GM21381 (cell line): Measurements from ENCODE around the gene MEIS1.
"Not testable (repeated sequence)": the region's sequence is repeated elsewhere in the genome, so short reads cannot be mapped to it uniquely, and the experiment has no call there.

Experiments used
- ATAC-seq: cut with Tn5 transposase; IDR thresholded peaks from one replicate; pipeline ENCODE4 v1.9.1; 2021; ENCODE audit warnings: mild to moderate bottlenecking, moderate library complexity; ENCODE audit not compliant: unreplicated experiment

MEIS1 gene

DNA sequence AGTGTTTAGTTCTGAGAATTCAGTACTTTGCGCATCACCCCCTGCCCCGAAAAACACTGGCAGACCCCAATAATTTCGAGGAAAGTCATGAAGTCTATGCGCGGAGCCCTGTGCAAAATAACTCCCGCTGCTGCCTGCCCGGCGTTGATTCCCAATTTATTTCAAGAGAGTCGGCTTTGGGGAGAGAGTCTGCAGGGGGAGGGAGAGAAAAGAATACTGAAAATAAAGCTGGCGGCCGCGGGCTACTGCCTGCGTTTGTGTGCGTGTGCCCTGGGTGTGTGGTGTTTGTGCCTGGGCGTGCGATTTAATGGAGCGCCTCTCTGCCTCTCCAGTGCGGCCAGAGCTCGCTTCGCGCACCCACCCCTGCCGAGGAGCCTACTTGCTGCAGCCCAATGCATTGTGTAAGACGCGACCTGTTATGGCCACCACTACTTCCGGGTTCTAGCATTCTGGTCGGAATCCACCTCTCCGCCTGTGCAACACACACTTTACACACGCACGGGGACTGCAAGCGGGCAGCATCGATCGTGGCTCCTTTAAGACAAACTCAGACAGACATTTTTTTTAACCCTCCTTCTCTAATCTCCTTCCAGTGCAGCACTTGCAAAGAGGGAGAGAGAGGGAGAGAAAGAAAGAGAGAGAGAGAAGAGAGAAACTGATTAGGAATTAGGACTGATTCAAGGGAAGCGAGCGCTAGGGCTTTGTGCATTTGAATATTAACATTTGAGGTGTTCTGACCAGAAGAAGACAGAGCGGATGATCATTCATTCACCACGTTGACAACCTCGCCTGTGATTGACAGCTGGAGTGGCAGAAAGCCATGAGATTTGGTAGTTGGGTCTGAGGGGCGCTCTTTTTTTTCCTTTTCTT, at the start of gene MEIS1:
TSS of gene MEIS1 (plus strand) at position 447 of the 870 bp plus-strand sequence. CDS start 732 bp downstream, outside the sequence.
- ATAC-seq = peak; percentile 77

DNA sequence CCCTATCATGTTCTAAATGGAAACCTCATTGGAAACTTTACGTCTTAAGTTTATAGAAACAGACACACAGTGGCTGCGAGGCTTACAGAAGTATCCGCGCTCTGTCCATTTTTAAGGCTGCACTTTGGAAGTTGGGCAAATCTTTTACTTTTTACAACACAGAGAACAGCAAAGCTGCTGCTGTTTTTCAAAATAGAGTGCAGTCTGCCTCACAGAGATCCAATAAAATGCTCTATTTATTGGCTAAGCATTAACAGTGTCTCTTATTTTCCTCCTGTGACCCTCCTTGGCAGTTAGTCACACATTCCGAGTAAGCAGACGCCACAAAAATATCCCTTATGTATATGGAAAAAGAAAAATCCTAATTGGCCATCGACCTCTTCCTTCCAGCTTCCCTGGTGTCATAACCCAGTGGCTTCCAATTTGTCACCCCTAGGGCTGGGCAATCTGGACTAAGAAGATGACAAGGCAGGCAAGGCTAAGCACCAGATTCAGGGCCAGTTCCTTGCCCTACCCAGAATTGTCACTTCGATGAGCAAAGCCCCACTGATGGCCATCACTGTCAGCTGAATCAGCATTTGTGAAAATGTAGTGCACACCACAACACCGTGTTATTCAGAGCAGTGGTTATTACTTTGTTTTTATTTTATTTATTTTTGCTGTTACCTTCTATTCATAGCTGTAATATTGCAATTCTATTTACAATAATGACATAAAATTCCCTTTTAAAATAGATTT, 47.7 kb upstream of the MEIS1 start:
- ATAC-seq = no peak

DNA sequence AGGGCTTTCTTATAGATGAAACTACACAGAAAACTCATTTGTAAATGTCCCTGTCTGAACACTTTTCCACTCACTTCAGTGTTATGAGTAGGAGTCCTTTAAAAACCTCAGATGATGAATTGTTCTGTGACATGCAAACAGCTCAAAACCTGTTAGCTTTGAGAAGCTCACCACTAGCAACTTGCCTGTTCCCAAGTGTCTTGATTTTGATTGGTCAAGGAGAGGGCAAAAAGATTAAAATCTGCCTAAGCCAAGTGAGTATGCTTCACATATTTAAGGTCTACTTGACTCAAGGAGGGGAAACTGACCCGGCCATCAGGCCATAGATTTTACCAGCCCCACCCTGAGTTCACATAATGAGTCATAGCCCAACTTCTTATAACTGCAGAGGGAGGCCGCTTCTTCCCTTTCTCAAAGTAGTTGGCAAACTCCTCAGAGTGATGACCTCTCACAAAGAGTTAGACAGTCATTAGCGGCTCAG, 45.2 kb upstream of the MEIS1 start:
- no peak for ATAC-seq

DNA sequence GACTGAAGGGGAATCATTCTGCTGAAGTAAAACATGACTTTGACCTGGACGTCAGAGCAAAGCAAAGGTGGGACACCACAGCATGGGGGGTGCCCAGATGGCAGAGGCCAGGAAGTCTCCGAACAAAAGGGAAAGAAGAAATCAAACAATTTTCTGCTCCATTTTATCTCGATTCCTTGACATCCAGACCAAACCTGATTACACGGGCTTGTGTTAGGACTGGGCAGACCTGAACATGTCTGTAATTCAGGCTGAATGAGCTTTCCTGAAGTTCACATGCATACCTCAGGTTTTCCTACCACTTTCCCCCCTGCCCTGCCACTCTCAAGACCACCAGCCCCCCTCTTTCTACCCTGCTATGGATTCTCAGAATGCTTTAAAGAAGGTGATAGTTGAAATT, 44.8 kb upstream of the MEIS1 start:
- ATAC-seq = no peak

GRCh38 chr2:66390811-66391210, 44.1 kb upstream of the MEIS1 start:
- ATAC-seq = no peak

- ATAC-seq = not testable (repeated sequence)
These were observed 43.7 kb upstream of the MEIS1 start for GRCh38 chr2:66391240-66391639.

GRCh38 chr2:66405473-66405872, 29.5 kb upstream of the MEIS1 start:
- no peak for ATAC-seq

- no peak for ATAC-seq
These were observed 26.0 kb upstream of the MEIS1 start for GRCh38 chr2:66408905-66409304.

- ATAC-seq = no peak
These were observed 22.1 kb upstream of the MEIS1 start for GRCh38 chr2:66412874-66413273.

DNA sequence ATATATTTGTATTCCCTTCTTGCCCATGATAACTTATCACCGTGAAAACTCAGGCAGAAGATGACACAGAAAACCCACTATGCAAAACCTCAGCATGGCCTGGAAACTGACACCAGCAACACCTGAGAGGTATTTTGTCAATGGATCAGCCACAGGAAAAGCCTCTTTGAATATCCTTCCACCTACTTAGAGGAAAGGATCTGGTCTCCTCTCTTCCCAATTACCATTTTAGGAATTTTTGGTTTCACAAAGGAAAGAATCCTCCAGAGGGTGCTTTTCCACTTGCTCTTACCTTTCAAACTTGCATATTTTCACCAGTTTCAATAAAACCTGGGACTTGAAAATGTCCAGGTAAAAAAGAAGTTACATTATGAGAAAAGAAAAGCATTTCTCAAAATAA, 20.0 kb upstream of the MEIS1 start:
- no peak for ATAC-seq

GRCh38 chr2:66418381-66418780, 16.5 kb upstream of the MEIS1 start:
- ATAC-seq = no peak

DNA sequence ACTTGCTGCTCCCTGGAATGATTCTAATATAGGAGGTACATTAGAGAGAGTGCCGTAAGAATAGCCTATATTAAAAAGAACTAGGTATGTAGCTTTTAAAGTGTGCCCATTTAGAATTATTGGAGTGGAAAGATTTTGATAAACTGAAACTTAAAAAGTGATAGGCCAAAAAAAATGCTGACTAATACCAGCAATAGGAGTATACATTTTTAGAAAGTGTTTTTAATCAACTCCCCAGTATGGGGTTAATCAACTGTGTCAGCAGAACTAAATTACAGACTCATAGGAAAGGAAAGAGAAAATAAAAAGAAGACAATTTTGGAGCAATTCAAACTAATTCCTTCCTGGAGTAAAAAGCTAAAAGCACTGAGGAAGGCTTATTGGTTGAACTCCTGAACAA, 13.3 kb upstream of the MEIS1 start:
- ATAC-seq = no peak

GRCh38 chr2:66423391-66424124, 11.4 kb upstream of the MEIS1 start:
- no peak for ATAC-seq

DNA sequence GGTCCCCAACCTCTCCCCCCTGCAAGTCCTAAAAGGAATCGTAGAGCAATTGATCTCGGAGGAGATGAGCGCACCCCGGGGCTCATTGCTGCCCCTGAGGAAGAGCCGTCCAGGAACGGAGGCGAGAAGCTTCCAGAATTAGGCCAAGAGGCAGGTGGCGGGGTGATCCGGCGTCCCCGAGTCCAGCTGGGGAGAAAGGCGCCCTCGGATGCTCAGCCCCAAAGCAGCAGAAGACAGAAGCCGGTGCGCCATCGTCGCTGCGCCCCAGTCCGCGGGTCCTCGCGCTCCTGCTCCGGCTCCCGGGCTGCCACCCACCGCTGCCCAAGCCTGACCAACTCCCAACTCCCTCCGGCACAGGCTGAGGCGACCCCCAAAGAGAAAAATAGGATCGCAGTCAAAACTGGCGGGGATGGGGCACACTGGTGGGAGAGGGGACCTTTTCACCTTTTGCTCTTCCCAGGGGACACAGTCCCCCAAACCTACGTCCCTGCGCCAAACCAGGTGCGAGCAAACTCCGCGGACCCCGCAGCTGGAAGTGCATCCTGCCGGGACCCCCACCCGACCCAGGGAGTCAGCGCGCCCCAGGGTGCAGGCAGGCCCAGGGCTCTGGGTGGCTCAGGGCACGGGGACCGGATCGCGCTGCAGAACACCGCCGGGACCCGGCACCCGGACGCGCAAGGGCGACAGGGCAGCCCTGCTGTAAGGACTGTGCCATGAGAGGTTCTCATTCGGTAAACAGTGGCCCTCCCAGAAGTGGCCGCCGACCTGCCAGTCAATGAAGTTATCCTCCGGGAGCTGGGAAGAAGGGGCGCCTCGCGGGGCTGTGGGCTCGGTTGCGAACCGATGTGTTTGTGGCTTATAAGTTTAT, 8.4 kb upstream of the MEIS1 start:
- ATAC-seq = no peak

DNA sequence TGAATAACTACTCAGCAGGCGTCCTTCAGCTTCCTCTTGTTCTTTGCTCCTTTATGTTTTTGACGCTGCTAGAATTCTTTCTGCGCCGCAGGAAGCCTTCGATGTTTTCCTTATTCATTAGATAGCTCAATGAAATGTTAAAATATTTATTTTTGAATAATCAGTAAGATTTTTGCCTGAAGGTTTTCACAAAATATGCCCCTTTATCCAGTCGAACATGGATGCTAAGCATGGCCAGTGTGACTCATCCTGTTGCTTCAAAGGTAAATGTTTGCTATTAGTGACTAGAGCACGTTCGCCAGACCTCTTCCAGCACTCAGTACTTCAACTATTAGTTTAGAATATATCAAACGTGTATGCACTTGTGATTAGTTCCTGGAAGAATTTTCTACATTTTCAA, 7.6 kb upstream of the MEIS1 start:
- no peak for ATAC-seq

DNA sequence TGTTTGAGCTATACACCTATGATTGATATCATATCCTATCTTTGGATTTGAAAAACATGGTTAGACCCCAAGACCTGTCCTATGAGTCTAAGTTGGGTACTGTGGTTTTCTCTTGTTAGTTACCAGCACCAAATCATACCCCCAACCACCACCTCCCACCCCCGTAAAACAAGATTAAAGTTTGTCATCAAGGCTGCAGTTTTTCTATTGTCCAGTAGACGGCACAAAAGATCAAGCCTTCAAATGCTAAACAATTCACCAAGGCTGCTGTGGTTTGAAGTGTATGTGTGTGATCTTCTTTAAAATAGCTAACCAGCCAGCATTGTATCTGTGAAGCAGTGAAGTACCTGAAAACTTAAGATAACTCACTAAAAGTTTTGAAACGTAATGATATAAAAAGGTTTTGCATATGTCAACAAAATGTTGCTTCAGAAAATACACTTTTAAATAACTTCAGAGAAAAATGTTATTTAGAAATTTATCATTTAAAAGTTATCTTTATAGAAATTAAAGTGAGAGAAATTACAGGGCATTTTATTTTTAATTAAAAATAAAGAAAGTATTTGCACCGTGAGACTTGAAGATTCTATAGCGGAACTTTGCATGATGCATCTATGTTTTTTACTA, 5.8 kb upstream of the MEIS1 start:
- ATAC-seq = no peak

DNA sequence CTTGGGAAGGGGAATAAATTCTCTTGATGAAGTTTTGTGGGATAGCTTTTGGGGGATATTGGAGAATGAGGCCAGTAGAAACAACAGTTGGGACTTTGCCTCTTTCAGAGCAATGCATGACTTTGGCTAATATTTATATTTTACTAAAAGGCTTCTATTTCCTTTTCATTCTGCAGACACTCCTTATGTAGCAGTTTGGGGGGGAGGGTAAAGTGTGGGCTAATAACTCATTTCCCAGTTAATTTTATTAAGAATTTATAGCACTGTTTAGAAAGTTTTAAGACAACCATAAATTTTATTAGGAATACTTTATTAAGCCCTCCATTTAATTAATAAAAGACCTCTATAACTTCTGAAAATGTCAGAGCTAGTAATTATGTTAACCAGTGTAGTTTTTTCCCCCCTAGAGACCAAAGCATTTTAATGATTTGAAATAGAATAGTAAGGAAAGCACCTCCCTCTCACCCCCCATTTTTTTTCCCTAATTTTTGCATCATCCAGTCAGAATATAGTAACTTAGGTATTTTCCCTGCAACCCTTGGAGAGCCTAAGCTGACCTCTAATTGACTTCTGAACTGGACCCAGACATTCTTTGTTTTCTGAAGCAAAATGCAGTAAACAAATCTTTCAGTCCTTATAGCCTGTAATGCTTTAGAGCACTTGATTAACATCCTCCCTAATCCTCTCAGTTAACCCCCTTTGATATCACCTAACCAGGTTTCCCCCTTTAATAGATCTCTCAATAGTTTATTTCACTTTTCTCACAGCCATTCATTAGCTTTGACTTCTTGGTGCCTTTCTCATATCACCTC, 5.0 kb upstream of the MEIS1 start:
- ATAC-seq = no peak

DNA sequence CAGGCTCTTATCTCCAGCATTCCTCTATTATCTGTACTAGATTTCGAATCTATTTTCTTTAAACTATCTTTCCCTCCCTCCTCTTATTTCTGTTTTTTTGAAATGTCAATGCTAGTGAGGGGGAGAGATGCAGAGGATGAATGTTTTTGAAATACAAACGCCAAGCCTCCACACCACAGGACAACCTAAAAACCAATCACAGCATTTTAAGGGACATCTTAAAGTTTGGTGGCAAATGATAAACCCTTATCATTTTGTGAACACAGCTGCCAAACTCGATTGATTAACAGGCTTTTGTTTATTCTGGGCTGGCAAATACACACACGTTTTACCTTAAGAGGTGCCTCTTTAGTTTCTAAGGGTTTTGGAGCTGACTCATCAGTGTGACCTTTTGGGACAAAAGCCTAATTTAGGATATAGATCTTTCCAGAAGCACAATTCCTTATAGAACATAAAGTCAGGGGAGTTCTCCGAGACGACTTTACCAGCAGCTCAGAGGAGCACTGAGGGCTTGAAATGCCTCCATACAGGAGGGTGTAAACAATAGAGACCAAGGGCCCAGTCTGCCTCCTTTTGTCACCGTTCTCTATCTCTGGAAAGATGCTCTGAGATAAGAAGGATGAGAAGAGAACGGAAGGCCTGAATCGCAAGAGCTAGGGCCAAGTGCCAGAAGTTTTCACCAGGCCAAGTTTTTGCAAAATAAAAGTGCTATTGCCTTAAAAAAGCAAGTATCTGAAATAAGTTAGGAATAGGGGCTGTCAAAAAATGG, 4.2 kb upstream of the MEIS1 start:
- ATAC-seq = no peak
